Measurements from ENCODE around the gene OXT.

- TF ChIP-seq POLR2A (IDR thresholded peaks at IDR 0.05) (no peak), CTCF (IDR thresholded peaks at IDR 0.05) (no peak), EP300 (IDR thresholded peaks at IDR 0.05) (no peak), POLR2AphosphoS5 (IDR thresholded peaks at IDR 0.05) (no peak)
Observed at GRCh38 chr20:3038454-3038853, 33.0 kb upstream of the OXT start.

All from gastroesophageal sphincter (tissue), 3 donors.